HG02588 (cell line): ENCODE data around the gene TPRG1L.

Experiments used
- ATAC-seq: cut with Tn5 transposase; IDR thresholded peaks from one replicate; pipeline ENCODE4 v1.9.1; 2021; ENCODE audit warnings: mild to moderate bottlenecking, moderate library complexity; ENCODE audit not compliant: unreplicated experiment

Gene TPRG1L

DNA sequence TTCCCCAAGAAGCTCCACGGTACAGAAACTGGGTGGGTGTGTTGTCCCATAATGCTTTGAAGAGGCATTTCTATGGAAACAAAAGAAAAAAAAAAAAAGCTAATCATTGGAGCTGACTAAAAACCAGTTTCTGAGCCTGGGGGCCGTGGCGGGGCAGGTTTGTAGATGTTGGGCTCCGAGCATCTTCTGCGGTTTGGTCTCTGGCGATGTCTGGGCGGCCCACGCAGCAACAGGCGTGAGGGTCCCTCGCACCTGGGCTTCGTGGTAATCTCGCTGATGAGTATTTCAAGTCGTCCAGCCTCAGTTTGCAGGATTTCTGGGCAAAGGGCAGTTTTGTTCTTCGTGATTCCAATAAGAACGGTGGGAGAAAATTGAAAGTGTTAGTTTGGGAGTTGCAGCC lies 34.3 kb downstream of the TPRG1L start:
- no peak for ATAC-seq

DNA sequence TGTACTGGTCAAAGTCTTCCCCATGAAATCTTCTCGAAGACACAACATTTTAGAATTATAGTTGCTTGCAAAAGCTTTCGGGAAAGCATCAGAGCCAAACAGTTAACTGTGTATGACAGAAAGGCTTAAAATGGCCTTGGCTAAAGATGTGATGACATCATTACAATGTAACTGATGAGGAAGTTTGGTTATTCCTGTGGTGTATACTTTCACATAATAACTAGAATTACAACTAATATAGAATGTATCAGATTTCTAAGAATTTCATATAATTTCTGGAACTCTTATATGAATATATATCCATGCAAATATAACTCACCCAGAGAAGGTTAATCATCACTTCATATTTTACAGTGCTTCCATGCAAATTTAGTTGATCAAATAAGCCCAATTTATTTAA lies 35.9 kb downstream of the TPRG1L start:
- no peak for ATAC-seq

DNA sequence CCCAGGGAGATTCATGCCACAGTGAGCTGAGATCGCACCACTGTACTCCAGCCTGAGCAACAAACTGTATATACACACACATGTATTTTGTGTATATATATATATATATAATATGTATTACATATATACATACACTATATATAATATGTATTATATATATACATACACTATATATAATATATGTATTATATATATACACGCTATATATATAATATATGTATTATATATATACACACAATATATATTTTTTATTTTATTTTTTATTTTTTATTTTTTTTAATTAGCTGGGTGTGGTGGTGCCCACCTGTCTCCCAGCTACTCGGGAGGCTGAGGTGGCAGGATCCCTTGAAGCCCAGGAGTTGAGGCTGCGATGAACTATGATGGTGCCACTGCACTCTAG lies 36.8 kb downstream of the TPRG1L start:
- ATAC-seq = no peak

DNA sequence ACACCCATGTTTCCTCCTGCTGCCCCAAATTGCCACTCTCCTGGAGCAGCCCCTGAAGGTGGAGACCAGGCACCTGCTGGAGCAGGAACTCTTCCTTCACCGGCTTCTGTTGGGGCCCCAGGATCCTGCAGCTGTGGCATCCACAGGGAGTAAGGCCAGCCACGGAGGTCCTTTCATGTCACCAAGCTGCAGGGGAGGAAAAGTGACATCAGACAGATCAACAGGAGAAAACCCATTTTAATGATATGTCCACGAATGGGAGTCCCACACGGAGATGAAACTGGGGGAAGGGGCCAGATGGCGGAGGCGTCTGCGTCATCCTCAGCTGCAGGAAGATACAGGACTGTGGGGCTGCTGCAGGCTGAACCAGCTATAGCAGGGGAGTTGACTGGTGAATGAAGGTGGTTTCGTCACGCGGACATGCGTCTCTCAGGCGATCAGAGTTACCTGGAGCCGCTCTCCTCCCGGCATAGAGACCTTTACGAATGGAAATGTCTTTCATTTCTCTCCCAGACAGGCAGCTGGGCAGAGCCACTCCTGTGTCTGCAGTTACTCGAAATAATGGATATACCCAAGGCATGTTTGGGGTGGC lies 37.4 kb downstream of the TPRG1L start:
- ATAC-seq = no peak

DNA sequence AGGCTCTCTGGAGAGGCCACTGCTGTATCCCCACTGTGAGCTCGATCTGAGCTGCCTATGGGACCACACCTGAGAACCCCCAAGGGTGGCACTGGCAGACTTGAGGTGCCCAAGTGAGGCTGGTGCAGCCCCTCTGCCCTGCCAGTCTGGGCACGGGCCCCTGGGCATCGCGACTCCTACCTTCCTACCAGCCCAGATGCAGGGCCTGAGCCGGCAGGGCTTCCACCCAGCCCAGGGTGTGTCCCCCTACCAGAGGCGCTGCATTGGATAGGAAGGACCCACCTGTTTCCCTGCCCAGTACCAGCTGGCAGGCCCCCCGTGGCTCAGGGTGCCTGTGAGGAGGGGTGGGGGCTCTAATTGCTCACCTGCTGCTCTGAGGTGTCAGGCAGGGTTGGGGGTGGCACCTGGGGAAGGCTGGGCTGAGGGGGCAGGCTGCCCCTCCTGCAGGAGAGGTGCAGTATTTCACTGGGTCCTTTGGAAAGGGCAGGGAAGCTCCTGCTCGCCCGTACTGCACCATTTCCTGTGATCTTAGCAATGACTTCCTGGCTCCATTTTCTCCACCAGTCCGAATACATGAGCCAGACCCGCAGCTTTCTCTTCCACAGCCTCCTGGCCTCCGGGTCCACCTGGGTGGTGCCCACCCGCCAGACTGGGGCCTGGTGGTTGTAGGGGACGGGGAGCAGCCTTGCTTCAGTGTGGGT lies 39.3 kb downstream of the TPRG1L start:
- ATAC-seq = no peak

DNA sequence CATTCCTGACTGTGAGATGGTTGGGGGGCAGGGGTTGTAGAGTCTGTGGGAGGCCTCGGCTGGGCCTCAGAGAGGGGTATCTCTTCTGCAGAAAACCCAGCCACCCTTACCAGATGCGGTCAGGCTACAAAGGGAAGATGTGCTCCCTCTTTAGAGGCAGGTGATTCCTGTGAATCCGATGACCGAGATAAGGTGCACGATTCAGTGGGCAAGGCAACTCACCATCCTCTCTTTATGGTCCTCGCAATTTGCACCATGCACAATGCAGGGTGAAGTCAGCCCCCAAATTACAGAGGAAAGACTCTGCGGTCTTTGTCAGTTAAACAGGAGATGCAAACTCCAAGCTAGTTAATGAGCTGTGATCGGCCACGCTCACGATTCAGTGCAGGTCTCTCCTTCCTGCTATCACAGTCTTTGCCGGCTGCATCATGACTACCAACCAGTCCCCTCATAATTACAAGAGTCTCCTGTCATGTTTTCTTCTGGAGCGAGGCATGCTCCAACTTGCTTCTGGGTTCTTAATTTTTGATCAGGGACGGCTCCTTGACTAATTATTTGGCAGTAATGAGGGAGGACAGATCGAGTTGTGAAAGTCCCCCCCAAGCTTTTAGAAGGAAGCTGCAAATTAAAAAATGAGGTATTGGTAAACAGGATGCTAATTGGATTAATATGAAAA lies 40.0 kb downstream of the TPRG1L start:
- ATAC-seq = no peak

DNA sequence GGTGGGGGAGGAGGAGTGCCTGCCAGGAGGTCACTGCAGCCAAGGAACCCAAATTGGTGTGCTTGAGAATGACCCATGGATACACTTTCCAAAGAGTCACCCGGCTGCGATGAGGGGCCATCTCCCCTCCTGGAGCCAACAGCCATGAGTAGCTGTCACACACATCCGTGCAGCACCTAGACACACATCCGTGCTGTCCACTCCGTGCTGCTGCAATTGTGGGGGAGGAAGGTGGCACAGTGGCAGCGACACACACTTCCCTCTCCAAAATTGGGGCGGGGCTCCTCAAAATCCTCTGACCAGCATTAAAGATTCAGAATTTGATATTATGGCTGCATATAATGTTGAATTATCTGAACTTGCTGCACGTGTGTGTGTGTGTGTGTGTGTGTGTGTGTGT lies 43.3 kb downstream of the TPRG1L start:
- no peak for ATAC-seq

DNA sequence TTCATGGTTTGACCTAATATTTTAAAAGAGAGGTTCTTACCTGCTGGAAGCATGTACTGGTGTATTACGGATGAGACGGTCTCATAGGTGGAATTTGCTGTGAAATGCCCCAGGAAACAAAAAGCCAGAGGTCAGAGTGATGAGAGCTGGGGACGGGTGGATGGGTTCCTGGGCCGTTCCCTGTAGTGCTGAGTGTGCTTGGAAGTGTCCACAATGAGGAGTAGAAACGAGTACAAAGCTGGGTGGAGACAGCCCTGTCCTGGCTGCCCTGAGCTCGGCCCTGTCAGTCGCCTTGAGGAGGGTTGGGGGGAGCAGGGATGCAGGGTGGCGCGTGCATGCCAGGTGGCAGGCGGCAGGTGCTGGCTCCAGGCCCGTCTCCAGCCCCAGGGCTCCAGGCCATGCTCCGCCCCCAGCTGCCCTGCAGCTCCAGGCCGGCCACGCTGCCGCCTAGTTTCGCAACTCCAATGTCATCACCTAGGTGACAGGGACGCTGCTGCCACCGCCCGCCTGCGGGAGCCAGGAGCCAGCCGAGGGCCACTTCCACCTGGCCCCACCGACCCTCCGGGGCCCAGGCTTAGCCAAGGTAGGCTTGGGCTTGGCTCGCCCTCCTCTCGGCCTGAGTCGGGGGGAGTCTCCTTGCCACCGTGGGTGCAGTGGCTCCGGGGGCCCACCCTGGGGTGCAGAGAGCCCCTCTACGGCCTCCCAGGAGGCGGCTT lies 43.9 kb downstream of the TPRG1L start:
- ATAC-seq = no peak

DNA sequence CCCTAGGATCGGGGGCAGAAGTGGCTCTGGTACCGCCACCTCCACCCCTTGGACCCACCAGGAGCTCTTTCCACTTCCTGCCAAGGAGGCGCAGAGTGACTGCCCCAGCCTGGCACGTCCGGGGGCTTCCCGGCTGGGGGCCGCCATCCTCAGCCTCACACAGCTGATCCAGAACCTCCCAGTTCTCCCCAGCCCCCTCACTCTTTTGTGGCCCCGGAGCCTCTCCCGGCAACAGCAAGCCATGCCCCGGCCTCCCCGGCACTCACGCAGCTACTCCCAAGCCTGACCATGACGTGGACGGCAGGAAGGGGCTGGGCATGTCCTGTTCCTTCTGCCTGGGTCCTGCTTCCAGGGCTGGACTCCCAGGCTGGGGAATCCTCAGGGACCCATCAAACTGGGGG lies 44.6 kb downstream of the TPRG1L start:
- ATAC-seq = no peak

DNA sequence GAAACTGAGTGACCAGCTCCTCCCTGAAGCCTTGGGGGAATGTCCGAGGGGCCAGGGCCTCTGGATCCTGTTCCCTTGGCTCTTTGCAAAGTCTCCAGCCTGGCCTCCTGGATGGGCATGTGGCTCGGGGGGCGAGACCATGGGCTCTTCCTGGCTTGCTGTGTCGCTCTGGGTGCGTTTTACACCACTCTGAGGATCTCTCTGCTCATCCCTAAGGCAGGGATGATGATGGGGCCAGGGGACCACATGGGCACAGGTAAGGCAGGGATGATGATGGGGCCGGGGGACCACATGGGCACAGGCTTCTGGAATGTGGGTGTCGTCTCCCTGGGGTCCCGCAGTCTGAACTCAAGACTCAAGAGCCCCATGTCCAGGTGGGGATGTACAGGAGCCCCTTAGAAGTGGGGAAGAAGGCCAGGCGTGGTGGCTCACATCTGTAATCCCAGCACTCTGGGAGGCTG lies 45.2 kb downstream of the TPRG1L start:
- no peak for ATAC-seq

DNA sequence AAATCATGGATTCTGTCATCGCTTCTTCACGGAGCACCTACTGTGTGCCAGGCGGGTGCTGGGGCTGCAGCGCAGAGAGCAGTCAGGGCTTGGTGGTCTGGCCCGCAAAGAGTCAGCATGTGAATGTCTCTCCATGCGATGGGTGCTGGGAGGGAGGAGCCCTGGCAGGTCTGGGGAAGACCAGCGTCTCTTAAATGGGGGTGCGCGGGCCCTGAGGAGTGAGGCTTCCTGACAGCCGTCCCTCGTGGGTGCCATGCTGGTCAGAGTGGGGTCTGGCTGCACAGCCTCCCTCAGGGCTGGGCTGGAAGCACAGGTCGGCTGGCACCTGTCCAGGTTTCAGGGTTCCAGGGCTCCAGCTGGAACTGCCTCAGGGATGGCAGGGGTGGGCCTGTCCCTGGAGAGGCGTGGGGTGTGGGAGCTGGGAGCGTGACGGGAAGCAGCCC lies 46.0 kb downstream of the TPRG1L start:
- ATAC-seq = no peak

DNA sequence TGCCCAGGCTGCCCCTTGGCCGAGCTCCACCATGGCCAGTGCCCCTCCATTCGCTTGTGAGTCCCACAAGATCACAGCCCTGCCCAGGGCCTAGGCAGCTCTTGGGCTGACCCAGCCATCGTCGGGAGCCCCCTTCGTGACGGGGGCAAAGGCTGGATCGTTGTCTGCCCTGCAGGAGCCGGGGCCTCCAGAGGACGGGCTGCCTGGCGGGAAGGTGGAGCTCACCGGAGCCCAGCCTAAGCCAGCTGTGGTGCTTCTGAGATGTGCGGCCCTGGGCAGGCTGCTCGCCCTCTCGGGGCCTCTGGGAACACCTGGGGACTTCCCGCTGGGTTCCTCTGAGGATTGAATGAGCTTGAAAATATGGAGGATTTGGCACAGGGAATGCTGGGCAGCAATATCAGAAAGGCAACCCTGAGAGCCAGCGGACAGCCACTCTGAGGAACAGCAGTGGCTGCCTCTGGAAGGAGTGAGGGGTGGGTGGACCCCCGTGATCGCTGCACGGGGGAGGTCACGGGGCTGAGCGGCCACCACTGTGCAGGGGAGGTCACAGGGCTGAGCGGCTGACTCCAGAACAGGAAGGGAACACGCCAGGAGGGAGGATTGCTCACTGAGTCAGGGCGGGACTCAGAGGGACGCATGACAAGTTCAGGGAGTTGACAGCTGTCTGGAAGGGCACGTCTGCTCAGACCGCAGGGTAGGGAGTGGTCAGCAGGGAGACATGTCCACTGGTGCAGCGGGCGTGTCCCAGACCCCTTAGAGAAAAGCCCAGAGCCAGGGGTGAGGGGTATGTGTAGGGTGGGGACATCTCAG lies 46.8 kb downstream of the TPRG1L start:
- no peak for ATAC-seq

DNA sequence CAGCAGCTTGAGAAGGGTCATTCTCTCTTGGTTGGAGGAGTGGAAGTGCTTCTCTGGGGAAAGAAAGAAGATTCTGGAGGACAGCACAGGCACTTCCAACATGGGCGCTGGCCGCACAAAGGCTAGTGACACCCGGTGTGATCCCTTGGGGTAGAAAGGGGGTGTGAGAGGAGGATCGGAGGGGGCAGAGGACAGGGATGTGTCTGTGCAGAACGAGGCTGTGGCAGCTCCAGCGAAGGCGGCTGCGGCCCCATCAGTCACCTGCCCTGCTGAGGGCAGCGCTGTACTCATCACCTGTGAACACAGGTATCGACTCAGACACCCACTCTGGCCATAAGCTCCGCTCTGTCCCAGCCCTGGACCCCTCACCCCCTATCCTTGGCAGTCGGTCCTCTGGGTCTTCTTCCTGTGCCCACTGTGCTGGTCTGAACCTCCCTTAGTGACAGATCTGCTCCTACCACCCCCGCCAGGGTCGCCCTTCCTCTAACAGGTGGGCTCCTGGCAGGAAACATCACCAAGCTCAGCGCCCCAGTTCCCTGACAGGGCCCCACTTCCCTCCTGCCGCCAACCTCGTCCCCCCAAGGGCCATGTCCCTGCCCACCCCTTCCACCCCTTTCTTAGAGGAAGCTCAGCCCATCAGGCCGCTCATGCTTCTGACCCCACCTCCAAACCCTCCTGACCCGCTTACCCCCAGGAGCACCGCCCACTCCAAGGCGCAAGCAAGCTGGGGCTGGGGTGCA lies 47.6 kb downstream of the TPRG1L start:
- no peak for ATAC-seq

DNA sequence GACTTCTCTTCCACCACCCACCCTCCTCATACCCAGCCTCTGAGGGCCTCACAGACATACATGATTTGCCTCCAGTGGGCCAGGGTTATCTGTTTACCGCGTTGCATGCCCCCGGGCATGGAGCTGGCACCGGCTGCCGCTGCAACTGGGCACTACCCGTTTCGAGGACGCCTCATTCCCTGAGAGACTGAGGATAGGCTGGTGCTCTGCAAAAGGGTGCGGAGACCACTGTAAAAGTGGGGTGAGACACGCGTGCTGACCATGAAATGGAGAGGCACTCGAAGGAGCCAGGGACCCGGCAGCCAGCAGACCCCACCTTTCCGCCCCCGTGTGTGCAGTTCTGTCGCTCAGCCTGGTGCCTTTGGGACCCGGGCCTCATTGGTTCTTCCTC lies 48.2 kb downstream of the TPRG1L start:
- no peak for ATAC-seq

DNA sequence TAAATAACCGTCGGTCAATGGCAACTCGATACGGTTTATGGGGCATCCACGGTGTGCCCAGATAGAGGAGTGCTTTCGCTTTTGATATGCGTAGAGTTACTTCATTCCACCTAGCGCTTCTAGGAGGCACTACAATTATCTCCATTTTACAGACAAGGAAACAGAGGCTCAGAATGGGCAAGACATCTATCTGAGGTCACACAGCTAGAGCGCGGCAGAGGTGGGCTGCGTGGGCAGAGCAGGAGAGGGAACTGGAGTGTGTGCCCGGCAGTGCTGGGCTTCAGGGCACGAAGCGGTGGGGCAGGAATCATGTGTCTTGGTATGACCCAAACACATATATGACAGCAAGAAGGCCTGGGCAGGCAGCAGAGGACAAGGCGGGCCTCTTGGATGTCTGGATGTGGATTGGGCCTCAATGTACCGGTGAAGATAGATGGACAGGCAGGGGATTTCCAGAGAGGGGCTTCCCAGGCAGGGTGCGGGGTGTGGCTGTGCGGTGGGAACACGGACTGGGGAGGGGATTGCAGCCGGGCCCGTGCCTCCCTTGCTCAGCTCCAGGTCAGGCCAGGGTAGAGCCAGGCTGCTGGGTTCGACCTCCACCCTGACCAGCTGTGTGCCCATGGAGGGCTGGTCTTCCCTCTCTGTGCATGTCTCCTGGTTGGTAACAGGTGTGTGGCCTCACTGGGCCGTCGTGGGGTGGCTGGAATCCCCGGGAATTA lies 48.7 kb downstream of the TPRG1L start:
- ATAC-seq = no peak

DNA sequence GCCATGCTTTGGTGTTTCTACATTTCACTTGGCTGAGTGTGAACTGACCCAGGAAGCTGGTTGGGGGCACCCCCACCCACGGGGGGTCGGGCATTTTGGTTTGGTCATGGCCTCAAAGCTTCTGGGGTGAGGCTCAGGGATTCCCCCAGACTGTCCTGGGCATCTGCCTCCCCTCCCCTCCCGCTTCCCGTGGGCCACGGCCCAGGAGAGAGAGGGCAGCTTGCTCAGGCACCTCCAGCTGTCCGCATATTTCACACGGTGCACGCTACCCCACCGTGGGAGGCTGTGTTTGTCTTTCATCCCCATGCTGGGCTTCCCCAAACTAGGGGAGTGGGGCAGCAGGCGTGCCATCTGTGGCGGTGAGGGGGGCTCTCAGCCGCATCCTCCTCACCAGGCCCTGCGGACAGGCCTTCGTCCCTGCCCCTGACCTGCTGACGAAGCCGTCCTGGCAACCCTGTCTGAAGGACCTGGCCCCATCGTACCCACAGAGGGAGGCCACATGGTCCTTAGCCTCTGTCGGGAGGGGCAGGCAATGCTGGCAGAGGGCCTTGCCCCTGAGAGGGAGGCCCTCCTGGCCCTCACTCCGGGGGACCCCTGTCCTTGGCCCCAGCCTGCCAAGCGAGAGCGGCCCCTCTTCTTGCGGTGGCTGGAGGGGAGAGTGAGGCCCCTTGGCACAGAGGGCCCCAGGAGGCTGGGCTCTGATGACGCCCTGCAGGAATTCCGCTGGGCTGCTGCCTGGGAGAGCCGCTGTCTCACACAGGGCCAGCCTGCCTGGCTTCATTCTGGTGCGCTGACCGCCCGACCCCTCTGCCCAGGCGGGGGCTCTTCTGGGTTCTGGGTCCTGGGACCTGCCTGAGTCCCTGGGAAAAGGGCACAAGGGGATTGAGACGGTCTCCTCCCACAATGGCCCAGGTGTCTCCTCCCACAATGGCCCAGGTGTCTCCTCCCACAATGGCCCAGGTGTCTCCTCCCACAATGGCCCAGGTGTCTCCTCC lies 49.6 kb downstream of the TPRG1L start:
- ATAC-seq = no peak

DNA sequence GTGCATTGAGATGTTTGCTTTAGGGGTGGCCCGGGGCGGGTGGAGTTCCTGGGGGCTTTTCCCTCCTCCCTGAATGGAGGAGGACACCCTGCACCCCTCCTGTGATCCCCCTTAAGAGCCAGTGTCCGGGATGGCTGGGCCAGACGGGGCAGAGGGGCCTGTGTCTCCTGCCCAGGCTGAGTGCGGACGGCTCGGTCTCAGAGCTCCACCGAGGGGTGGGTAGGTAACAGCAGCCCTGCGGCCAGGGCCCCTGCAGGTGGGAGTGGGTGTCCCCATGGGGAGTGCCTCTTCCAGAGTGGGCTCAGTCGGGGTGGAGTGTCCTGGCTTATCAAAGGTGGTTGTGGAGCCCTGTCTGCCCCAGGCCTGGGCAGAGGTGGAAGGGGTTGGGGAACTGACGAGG lies 50.6 kb downstream of the TPRG1L start:
- no peak for ATAC-seq
